H9 (cell line): ENCODE results near the gene MAST2. TPM values are rescaled to one million over a fixed set of nuclear protein-coding genes. Genes with fewer than 3 reads are reported as not detected.

Experiments used
- DNase-seq: peaks from one replicate; pipeline ENCODE4 v3.0.0-alpha.2; 2017
- H2AFZ ChIP-seq: one replicate; pipeline ENCODE4 v1.6.1; 2013; ENCODE audit warnings: mild to moderate bottlenecking, low read length, control low read depth, moderate library complexity
- H2AK5ac ChIP-seq: 2 replicates; pipeline ENCODE4 v1.6.1; 2013; ENCODE audit warnings: low read length, control low read depth, mixed read lengths; ENCODE audit not compliant: insufficient read length
- H2BK120ac ChIP-seq: one replicate; pipeline ENCODE4 v1.6.1; 2013; ENCODE audit warnings: low read depth, mild to moderate bottlenecking, low read length, control low read depth, inconsistent platforms; ENCODE audit not compliant: poor library complexity, severe bottlenecking
- H2BK12ac ChIP-seq: 2 replicates; pipeline ENCODE4 v1.6.1; 2013; ENCODE audit warnings: low read length, control low read depth, mixed read lengths, low read depth; ENCODE audit not compliant: insufficient read length
- H2BK15ac ChIP-seq: 2 replicates; pipeline ENCODE4 v1.6.1; 2013; ENCODE audit warnings: low read depth, low read length, control low read depth
- H2BK20ac ChIP-seq: one replicate; pipeline ENCODE4 v1.6.1; 2013; ENCODE audit warnings: low read depth, mild to moderate bottlenecking, low read length, control low read depth, inconsistent platforms; ENCODE audit not compliant: poor library complexity, severe bottlenecking
- H2BK5ac ChIP-seq: 2 replicates; pipeline ENCODE4 v1.6.1; 2013; ENCODE audit warnings: low read length, control low read depth, mixed read lengths; ENCODE audit not compliant: insufficient read length
- H3K14ac ChIP-seq: 2 replicates; pipeline ENCODE4 v1.6.1; 2013; ENCODE audit warnings: low read length, control low read depth; ENCODE audit not compliant: insufficient read depth
- H3K18ac ChIP-seq: 2 replicates; pipeline ENCODE4 v1.6.1; 2013; ENCODE audit warnings: low read depth, mild to moderate bottlenecking, mixed read lengths, low read length, control low read depth; ENCODE audit not compliant: insufficient read length
- H3K23ac ChIP-seq: 2 replicates; pipeline ENCODE4 v1.6.1; 2013; ENCODE audit warnings: low read length, control low read depth, mixed read lengths, low read depth; ENCODE audit not compliant: insufficient read length
- H3K23me2 ChIP-seq: 2 replicates; pipeline ENCODE4 v1.6.1; 2013; ENCODE audit warnings: low read depth, mild to moderate bottlenecking, mixed read lengths, low read length, control low read depth; ENCODE audit not compliant: insufficient read length, poor library complexity, severe bottlenecking
- H3K27ac ChIP-seq: 2 replicates; pipeline ENCODE4 v1.5.1; 2013; ENCODE audit warnings: low read length, control low read depth, mixed read lengths, low read depth; ENCODE audit not compliant: insufficient read length
- H3K27me3 ChIP-seq: 2 replicates; pipeline ENCODE4 v1.6.1; 2013; ENCODE audit warnings: low read length, control low read depth, inconsistent platforms; ENCODE audit not compliant: insufficient read depth
- H3K4ac ChIP-seq: 2 replicates; pipeline ENCODE4 v1.6.1; 2013; ENCODE audit warnings: low read depth, mild to moderate bottlenecking, control low read depth, inconsistent platforms, low read length, moderate library complexity
- H3K4me1 ChIP-seq: 2 replicates; pipeline ENCODE4 v1.6.1; 2013; ENCODE audit warnings: low read length, control low read depth, inconsistent platforms; ENCODE audit not compliant: insufficient read depth
- H3K4me2 ChIP-seq: 2 replicates; pipeline ENCODE4 v1.6.1; 2013; ENCODE audit warnings: low read length, control low read depth, mixed read lengths; ENCODE audit not compliant: insufficient read length, insufficient read depth
- H3K56ac ChIP-seq: 2 replicates; pipeline ENCODE4 v1.6.1; 2013; ENCODE audit warnings: low read depth, mild to moderate bottlenecking, mixed read lengths, low read length, control low read depth; ENCODE audit not compliant: insufficient read length
- H3K79me1 ChIP-seq: 2 replicates; pipeline ENCODE4 v1.6.1; 2013; ENCODE audit warnings: low read depth, mild to moderate bottlenecking, moderate library complexity, low read length, control low read depth, inconsistent platforms; ENCODE audit not compliant: insufficient read depth, poor library complexity, severe bottlenecking
- H3K79me2 ChIP-seq: 2 replicates; pipeline ENCODE4 v1.6.1; 2013; ENCODE audit warnings: low read length, control low read depth, inconsistent platforms; ENCODE audit not compliant: insufficient read depth
- H3K9ac ChIP-seq: 2 replicates; pipeline ENCODE4 v1.6.1; 2013; ENCODE audit warnings: low read length, control low read depth, mixed read lengths; ENCODE audit not compliant: insufficient read length; ENCODE audit errors: extremely low read depth
- H3K9me3 ChIP-seq: one replicate; pipeline ENCODE4 v1.6.1; 2013; ENCODE audit warnings: low read depth, low read length, inconsistent platforms; ENCODE audit not compliant: control insufficient read depth
- H3T11ph ChIP-seq: one replicate; pipeline ENCODE4 v1.6.1; 2013; ENCODE audit warnings: mild to moderate bottlenecking, low read length, control low read depth, inconsistent platforms
- H4K20me1 ChIP-seq: one replicate; pipeline ENCODE4 v1.6.1; 2013; ENCODE audit not compliant: control insufficient read depth, insufficient read length, insufficient read depth
- H4K5ac ChIP-seq: 2 replicates; pipeline ENCODE4 v1.6.1; 2013; ENCODE audit warnings: low read depth, mild to moderate bottlenecking, mixed read lengths, low read length, control low read depth; ENCODE audit not compliant: insufficient read length
- H4K8ac ChIP-seq: replicated peaks from 2 replicates; pipeline ENCODE4 v1.6.1; 2013; ENCODE audit warnings: low read length, control low read depth, mixed read lengths, low read depth; ENCODE audit not compliant: insufficient read length
- H4K91ac ChIP-seq: 2 replicates; pipeline ENCODE4 v1.6.1; 2013; ENCODE audit warnings: low read depth, mild to moderate bottlenecking, moderate library complexity, mixed read lengths, low read length, control low read depth; ENCODE audit not compliant: insufficient read length
- H3K27ac Mint-ChIP-seq, 3 experiments: 2 replicates in 2 of 3; 3 replicates in 1 of 3; pipeline ENCODE4 v1.8.0; 2020 to 2021; ENCODE audit warnings: mixed read lengths in 3 of 3, mild to moderate bottlenecking in 1 of 3, moderate library complexity in 1 of 3
- H3K27me3 Mint-ChIP-seq: 2 replicates; pipeline ENCODE4 v1.8.0; 2021; ENCODE audit warnings: low read depth, mild to moderate bottlenecking, moderate library complexity, mixed read lengths
- H3K36me3 Mint-ChIP-seq, 3 experiments: 2 replicates in 2 of 3; 3 replicates in 1 of 3; pipeline ENCODE4 v1.8.0; 2020 to 2021; ENCODE audit warnings: low read depth in 3 of 3, mixed read lengths in 3 of 3; ENCODE audit not compliant: insufficient read depth in 1 of 3
- H3K4me1 Mint-ChIP-seq, 2 experiments: 2 replicates each; pipeline ENCODE4 v1.8.0; 2020; ENCODE audit warnings: mixed read lengths in 2 of 2
- H3K4me3 Mint-ChIP-seq, 2 experiments: 2 replicates in 1 of 2; 3 replicates in 1 of 2; pipeline ENCODE4 v1.8.0; 2020 to 2021; ENCODE audit warnings: mild to moderate bottlenecking in 2 of 2, mixed read lengths in 2 of 2, moderate library complexity in 1 of 2
- H3K9me3 Mint-ChIP-seq, 2 experiments: 2 replicates in 1 of 2; 3 replicates in 1 of 2; pipeline ENCODE4 v1.8.0; 2020; ENCODE audit warnings: mild to moderate bottlenecking in 2 of 2, mixed read lengths in 2 of 2, moderate library complexity in 1 of 2
- WGBS: extraction: QIAGEN DNeasy Blood & Tissue Kit; methylation state at CpG from one replicate; pipeline ENCODE4 v1.1.7; 2013; ENCODE audit warnings: missing lambda C conversion rate, low lambda C conversion rate, mixed read lengths; ENCODE audit not compliant: insufficient read length; ENCODE audit errors: extremely low coverage; 5-methylcytosine and 5-hydroxymethylcytosine counted together
- total RNA-seq: library from RNA; stranded (reverse); gene quantifications from 2 replicates; pipeline ENCODE4 v1.2.1, GENCODE V29; 2021
- TF ChIP-seq, protein P1 (sequence below): fragments of 200-600 bp; sonication (generic); conservative IDR thresholded peaks from 3 replicates; pipeline ENCODE4 v1.8.0; 2021; ENCODE audit warnings: antibody characterized with exemption, mild to moderate bottlenecking

MAST2 gene
- total RNA-seq, 1 experiment from 2014 or later: 28.8 TPM

DNA sequence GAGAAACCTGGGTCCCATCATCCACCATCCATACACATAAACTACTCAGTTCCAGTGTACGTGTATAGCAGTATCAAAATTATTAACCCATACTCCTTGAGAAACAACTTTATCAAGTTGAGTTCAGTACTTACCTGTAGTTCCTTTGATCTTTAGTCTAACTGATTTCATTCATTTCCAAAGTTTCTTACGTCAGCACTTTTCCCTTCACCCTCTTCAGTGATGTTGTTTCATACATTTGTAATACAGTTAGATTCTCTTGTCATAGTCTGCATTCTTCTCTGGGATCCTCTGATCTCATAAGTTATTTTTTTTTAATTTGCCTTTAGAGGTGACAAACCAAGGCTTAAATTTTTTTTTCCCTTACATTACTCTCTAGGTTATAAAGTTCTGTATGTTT, 185.8 kb downstream of the MAST2 start:
- no peak for DNase-seq
- H2BK120ac ChIP-seq: no peak overlapping the region
- no peak overlapping the region for H3K14ac ChIP-seq
- no peak overlapping the region for H4K5ac ChIP-seq
- H2BK15ac ChIP-seq: no peak overlapping the region
- no peaks in the 10 kb centered on the region for H3K23me2 ChIP-seq
- H3K79me1 ChIP-seq: no peaks in the 10 kb centered on the region
- H4K20me1 ChIP-seq: no peaks in the 10 kb centered on the region
- no peak overlapping the region for H3K4me3 Mint-ChIP-seq
- no peak overlapping the region for H3K18ac ChIP-seq
- H3K56ac ChIP-seq: no peak overlapping the region
- H3K9me3 ChIP-seq: no peaks in the 10 kb centered on the region
- H3K4me1 Mint-ChIP-seq: no peaks in the 10 kb centered on the region
- no peak overlapping the region for H2BK12ac ChIP-seq
- H2BK5ac ChIP-seq: no peak overlapping the region
- no peak overlapping the region for H4K8ac ChIP-seq
- no peak overlapping the region for H2BK20ac ChIP-seq
- H3K4ac ChIP-seq: no peak overlapping the region
- no peak overlapping the region for H3K9ac ChIP-seq
- no peak overlapping the region for H2AFZ ChIP-seq
- no peaks in the 10 kb centered on the region for H3K4me1 ChIP-seq
- no peak overlapping the region for H4K91ac ChIP-seq
- H3K9me3 Mint-ChIP-seq: peaks cover 4 to 8% of the 10 kb centered on the region in 2 experiments; a peak in 4 of 5 replicates
- no CpG with 5 or more reads among the region's 2 CpGs for WGBS
- no peak overlapping the region for H2AK5ac ChIP-seq
- H3K27me3 Mint-ChIP-seq: no peaks in the 10 kb centered on the region
- no peak overlapping the region for H3K4me2 ChIP-seq
- TF ChIP-seq, protein P1, sequence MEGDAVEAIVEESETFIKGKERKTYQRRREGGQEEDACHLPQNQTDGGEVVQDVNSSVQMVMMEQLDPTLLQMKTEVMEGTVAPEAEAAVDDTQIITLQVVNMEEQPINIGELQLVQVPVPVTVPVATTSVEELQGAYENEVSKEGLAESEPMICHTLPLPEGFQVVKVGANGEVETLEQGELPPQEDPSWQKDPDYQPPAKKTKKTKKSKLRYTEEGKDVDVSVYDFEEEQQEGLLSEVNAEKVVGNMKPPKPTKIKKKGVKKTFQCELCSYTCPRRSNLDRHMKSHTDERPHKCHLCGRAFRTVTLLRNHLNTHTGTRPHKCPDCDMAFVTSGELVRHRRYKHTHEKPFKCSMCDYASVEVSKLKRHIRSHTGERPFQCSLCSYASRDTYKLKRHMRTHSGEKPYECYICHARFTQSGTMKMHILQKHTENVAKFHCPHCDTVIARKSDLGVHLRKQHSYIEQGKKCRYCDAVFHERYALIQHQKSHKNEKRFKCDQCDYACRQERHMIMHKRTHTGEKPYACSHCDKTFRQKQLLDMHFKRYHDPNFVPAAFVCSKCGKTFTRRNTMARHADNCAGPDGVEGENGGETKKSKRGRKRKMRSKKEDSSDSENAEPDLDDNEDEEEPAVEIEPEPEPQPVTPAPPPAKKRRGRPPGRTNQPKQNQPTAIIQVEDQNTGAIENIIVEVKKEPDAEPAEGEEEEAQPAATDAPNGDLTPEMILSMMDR: no peak
- no peak overlapping the region for H3K27ac Mint-ChIP-seq
- no peak overlapping the region for H3K23ac ChIP-seq
- H3K79me2 ChIP-seq: no peaks in the 10 kb centered on the region; the same call in 1 of the 2 replicates
- H3K27ac ChIP-seq: no peak overlapping the region
- H3K27me3 ChIP-seq: no peaks in the 10 kb centered on the region
- H3K36me3 Mint-ChIP-seq: peaks cover 10 to 25% (median 11%) of the 10 kb centered on the region in 3 experiments
- H3T11ph ChIP-seq: no peak overlapping the region
